Fibroblast of lung (primary cell): ENCODE results near the gene AKAP9. TPM values are rescaled to one million over a fixed set of nuclear protein-coding genes. Genes with fewer than 3 reads are reported as not detected.

Experiments used
- DNase-seq, 2 donors: peaks; one replicate each; pipeline versions ENCODE4 v3.0.0 to v3.0.0-alpha.2; 2010; ENCODE audit warnings: low read depth in 2 of 2
- H2AFZ ChIP-seq: 2 replicates; pipeline ENCODE4 v1.5.1; 2012; ENCODE audit warnings: low read length, control low read depth, inconsistent platforms
- H3K27ac ChIP-seq: 2 replicates; pipeline ENCODE4 v1.5.1; 2011; ENCODE audit warnings: low read length, control low read depth; ENCODE audit not compliant: insufficient read depth
- H3K27me3 ChIP-seq: 2 replicates; pipeline ENCODE4 v1.5.1; 2011; ENCODE audit warnings: mild to moderate bottlenecking, low read length; ENCODE audit not compliant: control insufficient read depth, insufficient read depth
- H3K36me3 ChIP-seq: 2 replicates; pipeline ENCODE4 v1.5.1; 2011; ENCODE audit warnings: low read length; ENCODE audit not compliant: control insufficient read depth, insufficient read depth
- H3K4me1 ChIP-seq: 2 replicates; pipeline ENCODE4 v1.5.1; 2011; ENCODE audit warnings: low read length; ENCODE audit not compliant: control insufficient read depth, insufficient read depth; ENCODE audit errors: extremely low read depth
- H3K4me2 ChIP-seq: 2 replicates; pipeline ENCODE4 v1.5.1; 2011; ENCODE audit warnings: low read length, control low read depth; ENCODE audit not compliant: insufficient read depth; ENCODE audit errors: extremely low read depth
- H3K4me3 ChIP-seq, 4 experiments: fragments of 200-600 bp in 1 of 4; sonication (generic) in 1 of 4; replicated peaks in 1 of 4; 2 replicates each; pipeline ENCODE4 v1.5.1; 2011 to 2016; ENCODE audit warnings: low read length in 4 of 4, low read depth in 3 of 4, mild to moderate bottlenecking in 3 of 4, control low read depth in 2 of 4, inconsistent platforms in 1 of 4, mixed read lengths in 1 of 4; ENCODE audit not compliant: insufficient read depth in 1 of 4; ENCODE audit errors: control extremely low read depth in 1 of 4
- H3K79me2 ChIP-seq: 2 replicates; pipeline ENCODE4 v1.5.1; 2012; ENCODE audit warnings: mild to moderate bottlenecking, low read length, inconsistent platforms; ENCODE audit not compliant: control insufficient read depth, insufficient read depth
- H3K9ac ChIP-seq: 2 replicates; pipeline ENCODE4 v1.5.1; 2011; ENCODE audit warnings: mild to moderate bottlenecking, low read length, control low read depth; ENCODE audit not compliant: insufficient read depth
- H3K9me3 ChIP-seq: 2 replicates; pipeline ENCODE4 v1.5.1; 2012; ENCODE audit warnings: low read depth, low read length; ENCODE audit not compliant: control insufficient read depth, insufficient read depth
- H4K20me1 ChIP-seq: 2 replicates; pipeline ENCODE4 v1.5.1; 2011; ENCODE audit warnings: low read length; ENCODE audit not compliant: control insufficient read depth, insufficient read depth; ENCODE audit errors: extremely low read depth
- CTCF ChIP-seq, 2 donors: IDR thresholded peaks in 1 of 2; conservative IDR thresholded peaks in 1 of 2; 1 replicate in 1 of 2; 2 replicates in 1 of 2; pipeline ENCODE4 v1.5.1; 2011 to 2012; ENCODE audit warnings: low read length in 2 of 2, control low read depth in 1 of 2, inconsistent platforms in 1 of 2, low read depth in 1 of 2, mild to moderate bottlenecking in 1 of 2
- EZH2 ChIP-seq: IDR thresholded peaks from 2 replicates; pipeline ENCODE4 v1.5.1; 2012; ENCODE audit warnings: low read length, control low read depth, mild to moderate bottlenecking; ENCODE audit errors: missing control alignments
- polyA plus RNA-seq, 2 donors: library from polyadenylated mRNA; depleted of rRNA in 1 of 2; stranded (reverse) in 1 of 2; unstranded in 1 of 2; fragments of >200 nt; gene quantifications; 2 replicates each; pipeline ENCODE4 v1.2.1, GENCODE V29; 2011 to 2012; ENCODE audit warnings: missing spikeins in 1 of 2
- total RNA-seq: library from RNA; depleted of rRNA; stranded (reverse); fragments of >200 nt; gene quantifications from 2 replicates; pipeline ENCODE4 v1.2.1, GENCODE V29; 2014

The AKAP9 gene
- total and polyA plus RNA-seq, 2 donors (not counting 1 experiment from before 2014, with no cell fraction given) = 16.6 to 46.6 TPM

GRCh38 chr7:92088266-92088665 is 147.6 kb downstream of the AKAP9 start:
- DNase-seq = no peak
- H3K79me2 ChIP-seq = no peaks in the 10 kb centered on the region
- H4K20me1 ChIP-seq = no peaks in the 10 kb centered on the region
- H3K27ac ChIP-seq = no peak overlapping the region
- H2AFZ ChIP-seq = no peak overlapping the region
- no peaks in the 10 kb centered on the region for H3K36me3 ChIP-seq
- H3K4me1 ChIP-seq = no peaks in the 10 kb centered on the region
- H3K27me3 ChIP-seq = no peaks in the 10 kb centered on the region
- H3K4me3 ChIP-seq = no peak overlapping the region
- H3K9me3 ChIP-seq = no peaks in the 10 kb centered on the region
- no peak overlapping the region for H3K9ac ChIP-seq
- TF ChIP-seq EZH2 (no peak), CTCF (conservative IDR thresholded peaks at IDR 0.05 in 1 of 2, IDR thresholded peaks at IDR 0.05 in 1 of 2; ENCODE audit: low read depth in 1 of 2, low read length in 2 of 2) (no peak)
- no peak overlapping the region for H3K4me2 ChIP-seq

DNA sequence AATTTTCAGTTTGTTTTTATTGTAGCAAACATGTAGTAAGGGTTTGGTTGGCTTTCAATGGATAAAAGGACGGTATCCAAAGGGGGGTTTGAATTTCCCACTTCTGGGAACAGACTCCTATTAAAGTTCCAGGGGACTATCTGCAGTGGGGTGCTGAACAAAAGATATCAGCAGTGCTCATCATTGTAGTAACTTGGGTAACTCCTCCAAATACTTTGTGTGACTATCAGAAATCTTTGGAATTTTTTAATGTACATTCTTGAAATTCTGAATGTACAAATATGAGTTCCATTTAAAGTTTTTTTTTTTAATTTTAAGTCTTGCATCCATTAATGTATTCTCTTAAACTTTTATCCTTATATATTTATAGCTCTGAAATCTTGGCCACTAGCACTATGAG is 151.5 kb downstream of the AKAP9 start:
- Histone ChIP-seq H3K4me3 (no peak overlapping the region), H3K79me2 (no peaks in the 10 kb centered on the region), H2AFZ (no peak overlapping the region), H3K4me2 (no peak overlapping the region), H3K9me3 (no peaks in the 10 kb centered on the region), H3K36me3 (no peaks in the 10 kb centered on the region), H3K4me1 (no peaks in the 10 kb centered on the region), H4K20me1 (no peaks in the 10 kb centered on the region), H3K27ac (no peak overlapping the region), H3K9ac (no peak overlapping the region), H3K27me3 (no peaks in the 10 kb centered on the region)
- TF ChIP-seq EZH2 (no peak), CTCF (conservative IDR thresholded peaks at IDR 0.05 in 1 of 2, IDR thresholded peaks at IDR 0.05 in 1 of 2; ENCODE audit: low read depth in 1 of 2, low read length in 2 of 2) (no peak)
- DNase-seq = no peak

GRCh38 chr7:92095380-92095779 is 154.7 kb downstream of the AKAP9 start:
- Histone ChIP-seq H3K9me3 (no peaks in the 10 kb centered on the region), H3K79me2 (no peaks in the 10 kb centered on the region), H3K9ac (no peak overlapping the region), H2AFZ (no peak overlapping the region), H3K27me3 (no peaks in the 10 kb centered on the region), H3K4me2 (no peak overlapping the region), H4K20me1 (no peaks in the 10 kb centered on the region), H3K36me3 (peaks cover 1% of the 10 kb centered on the region), H3K4me1 (no peaks in the 10 kb centered on the region), H3K4me3 (no peak overlapping the region), H3K27ac (no peak overlapping the region)
- DNase-seq = no peak
- TF ChIP-seq CTCF (conservative IDR thresholded peaks at IDR 0.05 in 1 of 2, IDR thresholded peaks at IDR 0.05 in 1 of 2; ENCODE audit: low read depth in 1 of 2, low read length in 2 of 2) (no peak), EZH2 (no peak)
